Measurements from ENCODE around the gene ZMYM3.
"Not testable (repeated sequence)": the region's sequence is repeated elsewhere in the genome, so short reads cannot be mapped to it uniquely, and the experiment has no call there.

Gene ZMYM3

GRCh38 chrX:71254092-71254963, at the start of gene ZMYM3:
Gene ZMYM3 (minus strand): TSS chrX:71254140. CDS start chrX:71253255, 885 bp downstream.
- peak; percentile 26 for DNase-seq

GRCh38 chrX:71302461-71303213, 48.7 kb upstream of the ZMYM3 start:
- DNase-seq: no peak

- no peak for DNase-seq
Measured at GRCh38 chrX:71301195-71301924, 47.4 kb upstream of the ZMYM3 start, which contains the start of gene ITGB1BP2. Gene ITGB1BP2 (plus strand): TSS chrX:71301750. CDS start chrX:71301807, 57 bp downstream.

- not testable (repeated sequence) for DNase-seq
Measured at GRCh38 chrX:71300495-71300894, 46.6 kb upstream of the ZMYM3 start.

- not testable (repeated sequence) for DNase-seq
Measured at GRCh38 chrX:71300064-71300463, 46.1 kb upstream of the ZMYM3 start.

GRCh38 chrX:71298119-71298518, 44.2 kb upstream of the ZMYM3 start:
- DNase-seq: no peak

- DNase-seq: no peak
Measured at GRCh38 chrX:71296806-71297205, 42.9 kb upstream of the ZMYM3 start.

GRCh38 chrX:71292669-71293365, 38.9 kb upstream of the ZMYM3 start:
- DNase-seq: no peak

- no peak for DNase-seq
Measured at GRCh38 chrX:71291381-71291780, 37.4 kb upstream of the ZMYM3 start.

GRCh38 chrX:71285929-71286328, 32.0 kb upstream of the ZMYM3 start:
- no peak for DNase-seq

GRCh38 chrX:71283403-71284143, 29.6 kb upstream of the ZMYM3 start, which contains the start of gene NONO:
Gene NONO (plus strand): TSS chrX:71283635. CDS start chrX:71290638, 7,003 bp downstream.
- DNase-seq: peak; percentile 84

GRCh38 chrX:71282514-71283402, 28.8 kb upstream of the ZMYM3 start:
- no peak for DNase-seq

- not testable (repeated sequence) for DNase-seq
Measured at GRCh38 chrX:71281300-71281699, 27.4 kb upstream of the ZMYM3 start.

- not testable (repeated sequence) for DNase-seq
Measured at GRCh38 chrX:71272313-71272712, 18.4 kb upstream of the ZMYM3 start.

GRCh38 chrX:71269801-71270395, 16.0 kb upstream of the ZMYM3 start:
- no peak for DNase-seq

GRCh38 chrX:71268624-71269023, 14.7 kb upstream of the ZMYM3 start:
- DNase-seq: not testable (repeated sequence)

- DNase-seq: no peak
Measured at GRCh38 chrX:71256856-71257255, 2.9 kb upstream of the ZMYM3 start.

- no peak for DNase-seq
Measured at GRCh38 chrX:71256051-71256450, 2.1 kb upstream of the ZMYM3 start.

- DNase-seq: no peak
Measured at GRCh38 chrX:71253253-71254091, 468 bp downstream of the ZMYM3 start.

All from NCI-H1048 (cell line).